ENCODE data around the gene ZNF280D.

The ZNF280D gene

DNA sequence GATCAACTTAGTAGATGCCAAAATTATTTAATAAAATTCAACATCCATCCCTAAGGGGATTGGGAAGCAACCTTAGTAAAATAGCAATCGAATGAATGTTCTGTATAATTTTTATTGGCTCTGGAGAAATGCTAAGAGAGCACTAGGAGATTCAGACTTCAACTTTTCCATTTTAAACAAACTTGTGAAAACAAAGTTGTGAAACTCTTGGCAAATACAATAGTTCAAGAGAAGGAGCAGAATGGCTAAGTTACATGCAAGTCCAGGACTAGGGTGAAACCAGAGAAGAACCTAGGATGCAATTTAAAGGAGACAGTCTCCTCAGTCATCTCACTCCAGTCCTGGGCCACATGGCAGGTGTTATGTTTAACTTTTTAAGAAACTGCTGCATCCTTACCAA, 16.7 kb upstream of the ZNF280D start:
- DNase-seq: no peak

DNA sequence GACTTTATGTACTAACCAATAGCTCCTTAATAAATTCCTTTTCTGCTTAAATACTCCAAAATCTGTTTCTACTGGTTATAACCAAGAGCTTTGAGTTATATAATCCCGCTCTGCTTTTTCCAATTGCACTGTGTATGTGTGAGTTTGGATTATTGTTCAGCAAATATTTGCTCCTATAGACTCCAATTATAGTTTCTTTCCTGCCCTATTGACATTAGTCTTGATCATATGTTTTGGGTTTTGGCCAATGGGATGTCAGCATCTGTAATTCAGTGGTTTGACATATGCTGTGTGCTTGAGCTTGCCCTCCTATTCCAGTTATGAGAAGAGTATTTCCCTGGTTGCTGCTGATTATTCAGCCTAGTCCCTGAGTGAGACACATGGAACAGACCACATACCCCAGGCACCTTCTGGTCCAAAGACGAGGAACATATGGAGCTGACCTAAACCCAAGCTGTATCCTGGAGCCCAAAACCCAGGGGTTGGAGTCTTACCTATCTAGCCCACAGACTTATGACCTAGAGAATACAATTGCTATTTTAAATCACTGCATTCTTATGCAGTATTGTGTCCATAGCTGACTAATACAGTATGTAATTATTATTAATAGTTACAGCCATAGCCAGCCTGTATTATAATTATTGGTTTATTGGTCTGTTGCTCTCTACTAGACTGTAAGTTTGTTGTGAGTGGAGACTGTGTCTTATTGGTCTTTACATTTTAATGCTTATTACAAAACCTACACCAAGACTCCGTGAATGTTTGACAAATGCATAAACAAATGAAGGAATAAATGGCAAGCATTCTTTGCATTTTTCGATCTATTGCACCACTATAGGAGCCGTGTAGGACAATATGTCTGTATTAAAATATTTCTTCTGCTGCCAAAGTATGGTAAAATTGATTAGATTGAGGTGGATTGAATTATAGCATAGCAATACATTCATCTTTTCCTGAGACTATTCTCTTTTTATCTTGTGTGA, 11.7 kb upstream of the ZNF280D start:
- DNase-seq: no peak

DNA sequence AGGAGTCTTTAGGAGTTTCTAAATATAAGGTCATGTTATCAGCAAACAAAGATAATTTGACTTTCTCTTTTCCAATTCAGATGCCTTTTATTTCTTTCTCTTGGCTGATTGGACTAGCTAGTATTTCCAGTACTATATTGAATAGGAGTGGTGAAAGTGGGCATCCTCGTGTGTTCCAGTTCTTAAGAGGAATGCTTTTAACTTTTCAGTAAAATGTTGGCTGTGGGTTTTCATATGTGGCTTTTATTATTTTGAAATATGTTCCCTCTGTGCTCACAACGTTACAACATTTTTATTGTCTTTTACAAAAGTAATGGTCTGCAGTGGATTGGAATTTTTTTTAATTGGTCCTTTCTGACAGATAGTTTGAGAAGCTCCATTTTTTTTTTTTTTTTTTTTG, 8.2 kb upstream of the ZNF280D start:
- DNase-seq: no peak

DNA sequence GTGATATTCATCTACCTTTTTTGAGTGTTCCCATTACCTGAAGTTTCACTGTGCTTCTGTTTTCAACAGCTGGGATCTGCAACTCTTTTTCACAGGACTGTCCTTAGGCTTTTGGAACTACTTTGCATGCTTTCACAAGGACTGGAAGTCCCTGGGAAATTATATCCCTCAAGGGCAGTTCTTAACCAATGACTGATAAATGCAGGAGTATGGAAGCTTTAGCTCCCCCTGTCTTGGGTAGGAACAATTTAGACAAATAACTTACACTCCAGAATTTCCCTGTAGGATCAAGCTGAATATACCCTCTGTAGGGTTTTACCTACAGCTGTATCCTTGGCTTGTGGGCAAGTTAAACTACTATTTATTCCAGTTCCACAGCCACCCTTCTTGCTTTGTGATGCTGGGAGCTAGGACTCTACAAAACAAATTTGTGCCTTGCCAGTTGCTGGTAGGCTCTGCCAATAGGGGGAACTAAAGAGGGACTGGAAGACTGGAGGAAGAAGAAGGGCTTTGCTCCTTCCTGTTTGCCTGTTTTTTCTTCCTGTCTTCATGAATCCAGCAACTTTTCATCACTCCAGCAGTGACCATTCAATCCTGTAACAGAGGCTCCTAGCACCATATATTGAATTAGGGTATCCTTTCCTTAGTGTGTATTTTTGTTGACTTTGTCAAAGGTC, 6.8 kb upstream of the ZNF280D start:
- DNase-seq: peak; percentile 19

DNA sequence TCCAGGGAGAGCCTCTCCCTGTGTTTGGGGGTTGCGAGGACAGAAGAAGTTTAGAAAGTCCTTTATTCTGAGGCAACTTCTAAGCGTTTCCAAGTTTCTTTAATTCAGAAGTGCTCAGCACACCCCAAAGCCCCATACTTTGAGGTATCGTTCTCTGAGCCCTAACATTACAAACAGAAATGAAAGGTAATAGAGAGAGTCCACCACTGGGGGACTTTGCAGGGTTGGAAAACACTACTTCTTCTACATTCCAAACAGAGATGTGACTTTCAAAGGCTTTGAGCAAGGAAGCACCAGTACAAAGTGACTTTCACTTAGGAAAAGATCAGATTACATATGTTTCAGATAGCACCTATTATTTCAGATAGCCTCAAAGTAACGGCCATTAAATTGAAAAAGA, 6.2 kb upstream of the ZNF280D start:
- DNase-seq: no peak

DNA sequence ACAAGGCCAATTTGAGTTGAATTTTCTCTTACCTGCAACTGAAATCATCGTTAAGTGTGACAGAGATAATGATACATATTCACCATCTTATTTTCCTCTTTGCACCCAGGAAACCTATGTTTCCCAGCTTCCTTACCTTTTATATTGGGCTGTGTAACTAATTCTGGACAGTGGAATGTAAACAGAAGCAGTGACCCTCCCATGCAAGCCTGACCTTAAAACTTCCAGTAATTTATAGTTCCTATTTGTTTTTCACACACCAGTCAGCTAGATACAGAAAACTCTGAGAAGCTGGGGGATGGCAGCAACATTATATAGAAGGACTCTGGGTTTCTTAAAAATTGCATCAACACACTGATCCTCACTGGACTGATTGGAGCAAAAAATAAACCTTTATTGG, 4.5 kb upstream of the ZNF280D start:
- no peak for DNase-seq

DNA sequence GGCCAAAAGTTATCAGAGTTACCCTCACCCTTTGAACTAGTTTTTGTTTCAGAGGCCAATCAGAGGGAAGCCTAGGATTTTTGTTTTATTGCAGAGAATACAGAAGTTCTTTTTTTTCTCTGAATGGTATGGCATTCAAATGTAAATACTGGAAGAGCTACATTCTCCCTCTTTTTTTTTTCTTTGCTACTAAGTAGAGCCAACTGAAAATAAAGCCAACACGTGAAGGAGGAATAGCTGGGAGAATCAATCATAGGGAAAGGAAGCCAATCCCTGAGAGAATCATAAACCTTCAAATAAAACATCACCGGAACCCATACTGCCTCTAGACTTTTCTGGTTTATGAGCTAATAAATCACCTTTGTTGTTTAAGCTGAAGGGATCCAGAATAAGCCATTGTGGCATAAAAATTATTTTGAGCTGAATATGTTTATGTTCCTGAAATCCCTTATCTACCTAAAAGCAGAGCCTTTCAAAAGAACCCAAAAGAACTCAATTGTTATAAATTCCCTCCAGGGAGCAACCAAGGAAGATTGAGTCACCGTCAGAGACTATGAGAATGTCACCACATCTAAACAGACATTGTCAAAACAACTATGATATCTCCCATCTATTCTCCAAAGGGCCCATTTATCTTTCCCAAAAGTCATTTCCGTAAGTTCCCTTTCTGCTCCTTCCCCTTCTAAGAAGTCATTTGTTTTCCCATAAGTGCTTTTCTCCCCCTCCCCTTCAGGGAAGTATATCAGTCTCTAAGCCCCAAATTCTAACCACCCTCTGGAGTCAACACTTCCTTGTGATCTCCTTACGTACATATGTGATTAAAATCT, 3.8 kb upstream of the ZNF280D start:
- DNase-seq: no peak

DNA sequence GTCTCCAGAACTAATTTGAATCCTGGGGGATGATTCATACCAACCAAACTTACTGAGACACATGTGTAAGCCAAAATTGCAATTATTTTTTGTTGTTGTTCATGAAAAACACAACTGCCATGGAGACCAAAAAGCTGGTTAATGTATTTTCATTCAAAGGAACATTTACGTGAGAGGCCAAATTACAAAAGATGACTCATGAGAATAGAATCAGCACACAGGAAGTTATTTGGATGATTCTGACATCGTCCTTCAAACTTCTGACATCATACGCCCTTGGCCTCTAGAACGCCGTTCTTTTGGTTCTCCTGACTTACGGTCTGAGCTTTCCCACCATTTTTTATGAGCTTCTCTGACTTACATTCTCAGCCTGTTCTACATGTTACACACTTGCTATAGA, 3.0 kb upstream of the ZNF280D start:
- no peak for DNase-seq

DNA sequence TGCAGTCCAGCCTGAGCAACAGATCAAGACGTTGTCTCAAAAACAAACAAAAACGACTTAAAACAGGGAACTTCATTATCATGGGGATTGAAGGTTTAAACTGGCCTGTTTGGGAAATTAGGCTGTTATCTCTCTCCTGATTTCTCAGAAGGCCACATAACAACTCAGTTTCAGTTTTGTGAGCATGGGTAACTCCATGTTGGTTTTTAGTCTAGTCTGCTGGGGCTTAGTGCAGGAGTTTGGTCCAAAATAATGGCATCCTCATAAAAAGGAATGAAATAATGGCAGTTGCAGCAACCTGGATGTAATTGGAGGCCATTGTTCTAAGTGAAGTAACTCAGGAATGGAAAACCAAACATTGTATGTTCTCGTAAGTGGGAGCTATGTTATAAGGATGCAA, 2.3 kb upstream of the ZNF280D start:
- DNase-seq: no peak

DNA sequence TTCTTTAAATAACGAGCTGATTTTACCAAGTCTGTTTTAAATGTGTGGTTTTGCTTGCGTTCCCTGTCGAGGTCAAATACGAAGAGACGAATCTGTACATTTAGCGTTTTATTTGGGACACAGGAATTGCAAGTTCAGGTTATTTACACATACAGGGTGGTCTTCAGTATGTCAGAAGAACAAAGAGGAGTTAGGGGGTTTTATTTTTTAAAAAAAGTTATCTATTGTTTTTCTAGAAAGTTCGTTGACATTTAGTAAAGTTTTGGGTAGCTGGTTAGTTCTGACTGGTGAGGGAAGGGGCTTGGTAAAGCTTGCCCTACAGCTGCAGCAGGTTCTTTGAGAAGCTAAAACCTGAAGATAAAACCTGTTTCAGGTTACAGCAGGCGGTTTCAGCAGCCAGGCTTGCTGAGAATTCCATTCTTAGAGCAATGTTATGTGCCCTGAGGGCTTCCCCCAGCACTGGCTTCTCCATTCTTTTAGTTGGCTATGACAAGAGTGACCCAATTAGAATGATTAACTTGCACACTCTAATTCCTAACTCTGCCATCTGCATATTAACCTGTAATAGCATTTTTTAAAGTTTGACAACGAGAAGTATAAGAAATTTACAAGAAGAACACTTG, 815 bp upstream of the ZNF280D start:
- DNase-seq: no peak

DNA sequence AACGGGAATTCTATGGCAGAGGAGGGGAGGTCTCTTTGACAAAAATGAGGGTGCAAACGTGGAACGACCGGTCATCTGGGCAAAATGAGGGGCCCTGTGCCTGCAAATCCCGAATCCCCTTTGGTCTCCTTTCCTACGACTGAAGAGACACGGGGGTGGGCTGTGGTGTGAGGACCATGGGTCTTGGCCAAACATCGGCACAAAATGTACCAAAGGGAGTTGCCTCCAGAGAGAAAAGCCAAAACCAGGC, 498 bp downstream of the ZNF280D start:
- DNase-seq: no peak

DNA sequence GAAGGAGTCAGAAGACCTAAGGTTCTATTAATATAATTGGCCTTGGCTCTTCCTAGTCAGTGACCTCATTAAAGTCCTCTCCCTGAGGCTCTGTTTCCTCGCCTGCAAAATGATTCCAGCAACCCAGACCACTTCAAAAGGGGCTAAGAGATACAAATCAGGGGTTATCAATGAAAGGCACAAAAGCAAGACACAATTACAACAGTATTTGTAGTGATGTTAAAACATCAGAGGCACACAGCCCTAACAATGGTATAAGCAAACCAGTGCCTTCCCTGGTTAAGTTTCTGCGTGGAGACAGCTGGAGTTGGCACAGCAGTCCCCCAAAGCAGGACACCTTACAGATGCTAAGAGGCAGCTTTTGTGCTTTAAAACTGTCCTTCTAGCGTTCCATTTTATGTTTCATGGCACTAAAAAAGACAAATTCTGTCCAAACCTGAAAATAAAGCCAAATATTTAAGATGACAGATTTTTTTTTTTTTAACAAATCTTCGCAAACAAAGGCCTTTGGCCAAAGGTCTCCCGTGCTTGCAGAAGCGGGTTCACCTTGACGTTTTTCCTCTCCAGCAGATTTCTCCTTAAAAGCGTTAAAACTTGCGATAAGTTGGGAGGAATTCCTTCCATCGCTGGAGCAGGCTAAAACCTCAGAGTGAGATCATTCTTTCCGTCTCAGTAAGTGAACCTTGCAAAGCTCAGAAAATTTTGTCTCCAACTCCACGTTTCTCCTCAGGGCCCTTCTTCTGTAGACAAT, 999 bp downstream of the ZNF280D start:
- peak; percentile 8 for DNase-seq

DNA sequence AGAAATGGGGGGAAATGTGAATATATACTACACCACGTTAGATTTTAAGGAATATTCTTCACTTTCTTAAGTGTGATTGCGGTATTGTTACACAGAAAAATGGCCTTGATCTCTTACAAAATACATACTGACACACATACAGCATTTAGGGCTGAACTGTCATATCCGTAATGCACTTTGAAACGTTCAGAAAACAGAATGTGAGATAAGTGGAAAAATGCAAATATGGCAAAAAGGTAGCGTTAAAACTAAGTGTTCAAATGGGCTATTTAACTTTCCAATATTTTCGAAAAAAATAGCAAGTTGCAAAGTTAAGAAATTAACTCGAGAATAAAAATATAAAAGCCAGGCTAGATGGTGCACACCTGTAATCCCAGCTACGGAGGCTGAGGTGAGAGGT, 1.8 kb downstream of the ZNF280D start:
- no peak for DNase-seq

DNA sequence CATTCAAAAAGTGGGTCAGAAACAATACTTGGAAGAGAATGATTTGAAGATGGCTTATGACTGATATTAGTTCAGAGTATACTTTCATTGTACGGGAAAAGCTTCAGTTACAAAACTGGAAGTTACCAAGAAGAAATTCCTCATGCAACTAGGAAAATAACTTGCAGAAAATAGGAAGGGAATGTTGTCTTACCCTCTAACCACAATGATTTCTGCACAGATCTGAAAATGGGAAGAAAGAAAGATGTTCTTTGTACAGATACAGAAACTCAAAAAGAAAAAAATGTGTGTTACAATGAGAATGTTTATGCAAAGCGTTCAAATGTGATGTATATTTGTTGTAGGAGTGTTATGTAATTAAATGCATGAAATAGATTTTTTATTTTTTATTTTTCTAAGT, 3.7 kb downstream of the ZNF280D start:
- no peak for DNase-seq

DNA sequence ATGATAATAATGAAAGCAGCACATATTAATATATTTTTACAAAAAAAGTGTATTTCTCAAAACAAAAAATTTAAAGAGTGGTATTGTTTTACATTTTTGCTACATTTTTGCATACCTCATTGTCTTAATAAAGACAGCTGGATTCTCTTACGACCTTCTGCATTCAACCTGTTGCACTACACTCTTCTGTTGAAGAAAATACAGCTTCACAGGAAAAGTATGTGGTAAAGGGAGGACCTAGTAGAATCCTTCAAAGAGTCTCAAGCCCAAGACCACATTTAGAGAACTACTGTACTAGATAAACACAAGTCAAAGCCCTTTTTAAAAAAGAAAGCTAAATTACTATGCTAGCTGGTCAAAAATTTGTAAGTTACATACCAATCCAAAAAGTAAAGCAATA, 7.9 kb downstream of the ZNF280D start:
- DNase-seq: no peak

DNA sequence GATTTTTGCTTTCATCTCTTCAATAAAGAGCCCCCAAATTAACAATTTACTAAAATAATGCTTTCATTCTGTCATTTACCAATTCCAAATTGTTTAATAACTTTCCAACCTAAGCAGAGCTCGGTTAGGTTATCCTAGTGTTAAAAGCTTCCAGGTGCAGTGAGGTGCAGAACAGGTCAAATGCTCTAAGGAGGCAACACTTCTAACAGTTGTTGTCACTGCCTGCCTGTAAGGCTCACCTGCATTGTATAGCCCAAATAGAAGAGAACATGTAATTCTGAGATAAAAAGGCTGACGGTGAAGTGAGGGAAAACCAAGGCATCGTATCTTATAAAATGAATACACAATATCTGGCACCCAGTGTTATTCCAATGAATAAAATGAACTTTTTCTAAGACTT, 9.1 kb downstream of the ZNF280D start:
- no peak for DNase-seq

DNA sequence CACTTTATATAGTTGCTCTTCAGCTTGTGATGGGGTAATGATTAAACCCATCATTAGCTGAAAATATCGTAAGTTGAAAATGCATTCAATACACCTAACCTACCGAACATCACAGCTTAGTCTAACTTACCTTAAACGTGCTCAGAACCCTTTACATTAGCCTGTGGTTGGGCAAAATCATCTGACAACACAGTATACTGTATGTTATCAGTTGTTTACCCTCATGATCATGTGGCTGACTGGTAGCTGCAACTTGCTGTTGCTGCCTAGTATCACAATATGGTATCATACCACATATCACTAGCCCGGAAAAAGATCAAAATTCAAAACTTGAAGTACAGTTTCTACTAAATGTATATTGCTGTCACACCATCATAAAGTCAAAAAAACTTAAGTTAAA, 9.5 kb downstream of the ZNF280D start:
- no peak for DNase-seq

DNA sequence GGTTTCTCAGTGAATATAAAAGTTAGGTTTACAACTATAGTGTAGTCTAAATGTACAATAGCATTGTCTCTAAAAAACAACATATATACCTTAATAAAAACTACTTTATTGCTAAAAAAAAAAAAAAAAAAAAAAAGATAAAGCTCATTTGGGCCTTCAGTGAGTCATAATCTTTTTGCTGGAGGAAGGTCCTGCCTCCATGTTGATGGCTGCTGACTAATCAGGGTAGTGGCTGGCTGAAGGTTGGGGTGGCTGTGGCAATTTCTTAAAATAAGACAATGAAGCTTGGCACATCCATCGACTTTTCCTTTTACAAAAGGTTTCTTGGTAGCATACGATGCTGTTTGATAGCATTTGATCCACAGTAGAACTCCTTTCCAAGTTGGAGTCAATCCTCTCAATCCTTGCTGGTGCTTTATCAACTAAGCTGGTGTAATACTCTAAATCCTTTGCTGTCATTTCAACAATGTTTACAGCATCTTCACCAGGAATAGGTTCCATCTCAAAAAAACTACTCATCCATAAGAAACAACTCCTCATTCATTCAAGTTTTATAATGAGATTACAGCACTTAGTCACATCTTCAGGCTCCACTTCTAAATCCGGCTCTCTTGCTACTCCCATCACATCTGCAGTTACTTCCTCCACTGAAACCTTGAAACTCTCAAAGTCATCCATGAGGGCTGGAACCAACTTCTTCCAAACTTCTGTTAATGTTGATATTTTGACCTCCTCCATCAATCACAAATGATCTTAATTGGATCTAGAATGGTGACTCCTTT, 13.3 kb downstream of the ZNF280D start:
- no peak for DNase-seq

DNA sequence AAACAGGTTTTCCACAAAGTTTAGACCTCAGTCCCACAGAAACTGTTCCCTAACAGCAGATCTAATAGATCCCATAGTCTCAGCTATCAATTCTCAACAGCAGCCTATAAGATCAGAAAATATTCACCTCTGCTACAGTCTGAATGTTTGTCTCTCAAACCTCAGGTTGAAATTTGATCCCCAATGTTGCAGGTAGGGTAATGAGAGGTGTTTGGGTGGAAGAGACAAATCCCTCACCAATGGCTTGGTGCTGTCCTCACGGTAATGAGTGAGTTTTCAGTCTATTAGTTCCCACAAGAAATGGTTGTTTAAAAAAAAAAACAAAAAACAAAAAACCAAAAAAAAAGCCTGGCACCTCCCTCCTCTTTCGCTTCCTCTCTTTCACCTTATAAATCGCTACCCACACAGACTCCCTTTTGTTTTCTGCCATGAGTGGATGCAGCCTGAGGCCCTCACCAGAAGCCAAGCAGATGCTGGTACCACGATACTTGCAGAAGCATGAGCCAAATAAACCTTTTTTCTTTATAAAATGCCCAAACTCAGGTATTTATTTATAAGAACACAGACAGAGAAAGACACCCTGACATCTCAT, 14.2 kb downstream of the ZNF280D start:
- DNase-seq: no peak

DNA sequence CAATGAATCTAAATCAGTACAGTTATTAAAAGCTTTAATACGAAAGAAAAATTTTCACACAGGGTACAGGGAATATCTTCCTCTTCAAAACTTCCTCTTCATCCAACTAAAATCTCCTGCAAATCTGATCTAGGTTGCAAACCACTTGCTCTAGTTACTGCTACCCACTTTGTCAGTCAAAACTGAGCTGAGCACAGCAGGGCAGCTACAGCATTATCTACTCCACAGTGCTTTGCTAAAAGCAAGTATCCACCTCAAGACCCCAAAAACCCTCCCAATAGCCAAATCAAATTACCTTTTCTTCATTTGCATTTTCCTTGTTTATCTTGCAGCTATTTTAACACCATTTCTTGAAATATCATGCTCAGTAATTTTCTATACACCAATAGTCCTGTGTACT, 14.7 kb downstream of the ZNF280D start:
- DNase-seq: no peak

DNA sequence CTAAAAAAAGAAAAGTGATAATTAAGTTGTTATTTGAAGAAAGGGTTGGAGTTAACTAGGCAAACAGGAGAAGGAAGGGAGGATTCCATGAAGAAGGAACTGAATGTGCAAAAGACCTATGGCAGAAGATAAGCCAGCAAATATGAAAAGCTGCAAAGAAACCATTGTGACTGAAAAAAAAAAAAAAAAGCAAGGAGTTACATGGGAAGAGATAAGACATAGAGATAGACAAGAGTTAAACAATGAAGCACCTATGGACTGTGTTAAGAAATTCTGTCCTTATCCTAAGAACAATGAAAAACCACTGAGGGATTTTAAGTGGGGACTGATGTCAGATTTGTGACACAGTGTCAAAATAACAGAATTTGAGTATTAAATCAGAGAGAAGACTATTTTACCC, 17.0 kb downstream of the ZNF280D start:
- DNase-seq: no peak
